Naive thymus-derived CD8-positive, alpha-beta T cell (primary cell): ENCODE results near the gene LCE6A. TPM values are rescaled to one million over a fixed set of nuclear protein-coding genes. Genes with fewer than 3 reads are reported as not detected.
A peak's percentile ranks its signal among the peaks of the same experiment; 100 is the strongest.

Experiments used
- ATAC-seq, 2 donors: fragments of 150-1000 bp; cut with Tn5 transposase in 1 of 2; sonication (Bioruptor Pico), chemical (Tn5 transposase) in 1 of 2; 1 replicate in 1 of 2; 2 replicates in 1 of 2; pipeline ENCODE4 v1.10.0; 2021; ENCODE audit warnings: mild to moderate bottlenecking in 2 of 2, moderate library complexity in 2 of 2
- POLR2A ChIA-PET: fragments of 350-600 bp; sonication (Branson Sonifier 250); formaldehyde crosslinking; loops from one replicate; lab custom pipeline; 2021; ENCODE audit warnings: antibody characterized with exemption; lab: Charles Lee
- DNase-seq, 10 donors: peaks; one replicate each; pipeline versions ENCODE4 v3.0.0 to v3.0.0-alpha.2; 2020 to 2022
- H3K27ac Mint-ChIP-seq, 10 donors: one replicate each; pipeline ENCODE4 v1.8.0; 2020 to 2022; ENCODE audit warnings: mild to moderate bottlenecking in 10 of 10, mixed read lengths in 10 of 10, moderate library complexity in 4 of 10, inconsistent platforms in 1 of 10
- H3K27me3 Mint-ChIP-seq, 5 donors: one replicate each; pipeline ENCODE4 v1.8.0; 2021 to 2022; ENCODE audit warnings: mixed read lengths in 5 of 5
- H3K36me3 Mint-ChIP-seq, 3 donors: one replicate each; pipeline ENCODE4 v1.8.0; 2020 to 2022; ENCODE audit warnings: mixed read lengths in 3 of 3, mild to moderate bottlenecking in 2 of 3, inconsistent platforms in 1 of 3
- H3K4me1 Mint-ChIP-seq, 4 donors: one replicate each; pipeline ENCODE4 v1.8.0; 2021 to 2022; ENCODE audit warnings: mixed read lengths in 4 of 4
- H3K4me3 Mint-ChIP-seq, 10 donors: one replicate each; pipeline ENCODE4 v1.8.0; 2020 to 2022; ENCODE audit warnings: mild to moderate bottlenecking in 10 of 10, mixed read lengths in 10 of 10, moderate library complexity in 6 of 10, inconsistent platforms in 1 of 10
- H3K9me3 Mint-ChIP-seq, 9 donors: one replicate each; pipeline ENCODE4 v1.8.0; 2020 to 2022; ENCODE audit warnings: mixed read lengths in 9 of 9, mild to moderate bottlenecking in 3 of 9, inconsistent platforms in 1 of 9, moderate library complexity in 1 of 9
- polyA plus RNA-seq, 3 donors: library from polyadenylated mRNA; unstranded; fragments of 300-500 nt; fragmentation: Illumina TruSeq; gene quantifications; one replicate each; pipeline ENCODE4 v1.2.3, GENCODE V29; 2021
- total RNA-seq, 8 experiments: library from RNA in 2 of 8; stranded (reverse) in 2 of 8; gene quantifications; one replicate each; pipeline ENCODE4 v1.2.3 and lab custom pipeline; 2021 to 2026

The LCE6A gene
- total and polyA plus RNA-seq, 5 experiments from 2014 or later: not detected

DNA sequence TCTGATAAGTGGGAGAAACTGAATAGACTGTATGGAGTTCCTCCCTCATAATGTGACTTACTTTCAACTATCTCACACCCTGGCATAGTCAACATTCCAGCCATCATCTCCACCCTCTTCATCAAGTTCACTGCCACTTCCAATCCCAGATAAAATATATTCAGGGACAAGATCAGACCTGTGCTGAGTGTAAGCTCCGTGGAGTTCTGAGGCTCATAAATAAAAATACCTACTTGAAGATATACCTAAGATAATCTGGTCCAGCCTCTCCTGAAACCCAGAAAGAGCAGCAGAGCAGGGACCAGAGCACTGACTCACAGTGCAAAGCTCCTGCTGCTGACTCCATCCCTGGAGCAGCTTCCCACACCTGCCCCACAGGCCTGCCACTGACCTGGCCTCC, 15.4 kb downstream of the LCE6A start:
- POLR2A ChIA-PET: no interaction called here
- no peaks in the 10 kb centered on the region for H3K36me3 Mint-ChIP-seq
- no peak for DNase-seq
- H3K27ac Mint-ChIP-seq: no peak overlapping the region
- no peaks in the 10 kb centered on the region for H3K9me3 Mint-ChIP-seq
- no peak overlapping the region for H3K4me3 Mint-ChIP-seq
- ATAC-seq: no peak
- H3K4me1 Mint-ChIP-seq: no peaks in the 10 kb centered on the region
- H3K27me3 Mint-ChIP-seq: peaks cover 11 to 22% (median 19%) of the 10 kb centered on the region in 5 donors

DNA sequence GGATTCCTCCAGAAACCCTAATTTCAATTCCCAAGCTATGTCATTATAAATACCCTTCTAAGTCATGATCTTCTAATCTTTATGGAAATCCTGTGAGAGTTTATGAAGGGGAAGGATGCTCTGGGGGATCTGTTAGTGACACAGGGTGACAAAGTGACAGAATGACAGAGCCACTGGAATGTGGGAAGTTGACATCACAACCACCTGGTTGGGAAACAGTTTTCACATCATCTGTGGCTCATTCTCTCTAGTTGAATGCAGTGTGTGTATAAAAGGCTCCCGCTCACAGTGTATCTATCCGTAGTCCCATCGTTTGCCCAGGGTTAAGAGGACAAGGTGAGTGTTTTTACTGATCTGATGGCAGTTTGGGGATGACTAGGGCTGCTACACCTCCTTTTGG, 17.0 kb downstream of the LCE6A start, which contains the start of gene LCE7A:
Gene LCE7A, plus strand, starts transcription at position 301 of the 400 bp plus-strand sequence. CDS start 702 bp downstream, outside the sequence.
- Mint-ChIP-seq H3K9me3 (no peaks in the 10 kb centered on the region), H3K36me3 (no peaks in the 10 kb centered on the region), H3K27me3 (peaks cover 11 to 22% (median 19%) of the 10 kb centered on the region in 5 donors), H3K4me3 (no peak within 1 kb of the TSS), H3K27ac (no peak within 1 kb of the TSS), H3K4me1 (no peaks in the 10 kb centered on the region)
- ATAC-seq: no peak
- POLR2A ChIA-PET: no interaction called here
- DNase-seq: no peak

DNA sequence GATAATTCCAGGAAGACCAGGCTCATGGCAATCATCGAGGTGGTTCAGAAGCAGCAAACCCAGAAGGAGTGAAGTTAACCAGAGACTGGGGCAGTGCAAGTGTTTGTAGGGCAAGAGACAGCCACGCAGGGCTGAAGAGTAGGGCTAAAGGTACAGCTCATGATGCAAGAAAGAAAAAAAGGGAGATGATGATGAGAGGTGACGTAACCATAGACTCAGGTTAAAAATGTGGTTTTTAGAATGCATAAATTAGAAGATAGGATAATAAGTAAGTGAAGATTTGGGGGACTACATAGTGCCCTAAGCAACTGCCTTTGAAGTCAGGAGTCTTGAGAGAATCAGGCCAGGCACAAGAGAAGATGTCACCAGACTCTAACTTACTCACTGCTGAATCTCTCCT, 17.5 kb downstream of the LCE6A start:
- Mint-ChIP-seq H3K4me1 (no peaks in the 10 kb centered on the region), H3K27me3 (peaks cover 11 to 22% (median 19%) of the 10 kb centered on the region in 5 donors), H3K36me3 (no peaks in the 10 kb centered on the region), H3K9me3 (no peaks in the 10 kb centered on the region), H3K27ac (no peak overlapping the region), H3K4me3 (no peak overlapping the region)
- ATAC-seq (no peak), DNase-seq (no peak)
- POLR2A ChIA-PET: no interaction called here

GRCh38 chr1:152861374-152861773, 18.7 kb downstream of the LCE6A start:
- DNase-seq: no peak
- no peak for ATAC-seq
- no peaks in the 10 kb centered on the region for H3K9me3 Mint-ChIP-seq
- H3K4me1 Mint-ChIP-seq: no peaks in the 10 kb centered on the region
- H3K27me3 Mint-ChIP-seq: peaks cover 8 to 20% (median 13%) of the 10 kb centered on the region in 5 donors
- H3K4me3 Mint-ChIP-seq: no peak overlapping the region
- H3K36me3 Mint-ChIP-seq: no peaks in the 10 kb centered on the region
- POLR2A ChIA-PET: no interaction called here
- H3K27ac Mint-ChIP-seq: no peak overlapping the region

DNA sequence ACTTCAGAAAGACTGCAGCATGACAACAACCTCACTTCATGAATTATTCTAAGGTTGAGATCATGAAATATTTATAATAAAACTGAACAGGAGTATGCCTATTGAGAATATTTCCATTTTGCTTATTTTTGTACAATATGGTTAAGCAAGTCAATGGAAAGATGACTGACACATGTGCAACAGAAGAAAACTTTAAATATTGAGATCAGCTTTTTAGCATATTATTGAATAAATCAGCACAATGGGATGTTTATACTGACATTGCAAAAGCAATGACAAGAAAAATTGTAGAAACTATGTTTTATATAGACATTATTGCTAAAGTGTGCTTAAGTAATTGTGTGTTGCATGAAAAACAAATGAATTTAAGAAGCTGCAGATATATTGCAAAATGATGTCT, 21.8 kb downstream of the LCE6A start:
- H3K27ac Mint-ChIP-seq: no peak overlapping the region
- H3K36me3 Mint-ChIP-seq: no peaks in the 10 kb centered on the region

GRCh38 chr1:152866321-152866720, 23.7 kb downstream of the LCE6A start:
- POLR2A ChIA-PET: no interaction called here
- Mint-ChIP-seq H3K4me3 (no peak overlapping the region), H3K36me3 (no peaks in the 10 kb centered on the region), H3K27ac (no peak overlapping the region), H3K9me3 (no peaks in the 10 kb centered on the region), H3K27me3 (peaks cover 0 to 8% (median 2%) of the 10 kb centered on the region in 5 donors), H3K4me1 (peaks cover 0 to 2% (median 0%) of the 10 kb centered on the region in 4 donors)
- DNase-seq (no peak), ATAC-seq (no peak)

More for the DNA sequence above, 21.8 kb downstream of the LCE6A start:
- DNase-seq (no peak), ATAC-seq (no peak)
- H3K4me1 Mint-ChIP-seq: no peaks in the 10 kb centered on the region
- H3K4me3 Mint-ChIP-seq: no peak overlapping the region
- POLR2A ChIA-PET: no interaction called here
- peaks cover 0 to 8% (median 5%) of the 10 kb centered on the region in 5 donors for H3K27me3 Mint-ChIP-seq
- H3K9me3 Mint-ChIP-seq: no peaks in the 10 kb centered on the region

GRCh38 chr1:152869808-152870419, 27.3 kb downstream of the LCE6A start:
- H3K27me3 Mint-ChIP-seq: peaks cover 0 to 10% (median 3%) of the 10 kb centered on the region in 5 donors
- H3K9me3 Mint-ChIP-seq: no peaks in the 10 kb centered on the region
- no peak overlapping the region for H3K27ac Mint-ChIP-seq
- POLR2A ChIA-PET: no interaction called here
- H3K36me3 Mint-ChIP-seq: no peaks in the 10 kb centered on the region
- DNase-seq (peak; percentile 4 to 70 (median 33)), ATAC-seq (peak; percentile 43 to 60)
- no peak overlapping the region for H3K4me3 Mint-ChIP-seq
- peaks cover 0 to 2% (median 0%) of the 10 kb centered on the region in 4 donors for H3K4me1 Mint-ChIP-seq

DNA sequence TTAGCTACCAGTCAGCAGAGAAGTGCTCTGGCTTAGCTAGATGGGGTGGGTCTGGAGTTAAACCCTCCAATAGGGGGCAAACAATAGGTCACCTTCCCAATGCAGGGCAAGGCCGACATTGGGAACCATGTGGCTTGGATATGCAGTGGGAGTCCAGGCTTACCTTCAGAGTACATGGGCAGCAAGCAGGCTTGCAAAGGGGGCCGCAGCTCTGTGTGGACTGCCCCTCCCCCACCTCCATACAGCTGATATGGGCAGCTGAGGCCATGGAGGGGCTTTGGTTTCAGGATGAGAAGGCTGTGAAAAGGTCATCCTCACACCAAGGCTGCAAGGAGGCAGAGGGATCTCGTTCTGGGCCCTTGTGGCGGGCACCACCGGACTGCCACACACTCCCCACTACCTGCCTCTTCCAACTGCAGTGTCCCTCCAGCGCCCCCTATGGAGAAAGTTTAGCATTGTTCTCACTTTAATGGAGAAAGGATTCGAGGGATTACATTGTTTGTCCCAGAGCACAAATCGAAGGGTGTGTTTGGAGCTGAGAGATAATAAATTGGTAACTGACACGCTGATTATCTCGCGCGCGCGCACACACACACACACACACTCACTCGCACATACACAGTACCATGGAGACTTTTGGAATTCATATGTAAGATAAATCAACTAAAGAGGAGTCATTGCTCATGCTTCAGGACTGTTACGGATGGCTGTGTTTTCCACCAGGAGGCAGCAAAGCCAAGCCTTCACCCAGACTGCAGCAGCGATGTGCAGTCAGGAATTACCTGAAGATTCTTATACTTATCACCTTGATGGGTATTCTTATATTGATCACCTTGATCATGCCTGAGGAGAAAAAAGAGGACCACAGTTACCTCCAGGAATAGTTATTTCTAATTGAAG, 28.4 kb downstream of the LCE6A start:
- no peak for DNase-seq
- Mint-ChIP-seq H3K36me3 (no peaks in the 10 kb centered on the region), H3K4me1 (peaks cover 0 to 2% (median 0%) of the 10 kb centered on the region in 4 donors), H3K4me3 (no peak overlapping the region), H3K27ac (no peak overlapping the region), H3K9me3 (no peaks in the 10 kb centered on the region), H3K27me3 (peaks cover 0 to 14% (median 7%) of the 10 kb centered on the region in 5 donors)
- no peak for ATAC-seq
- POLR2A ChIA-PET: no interaction called here

DNA sequence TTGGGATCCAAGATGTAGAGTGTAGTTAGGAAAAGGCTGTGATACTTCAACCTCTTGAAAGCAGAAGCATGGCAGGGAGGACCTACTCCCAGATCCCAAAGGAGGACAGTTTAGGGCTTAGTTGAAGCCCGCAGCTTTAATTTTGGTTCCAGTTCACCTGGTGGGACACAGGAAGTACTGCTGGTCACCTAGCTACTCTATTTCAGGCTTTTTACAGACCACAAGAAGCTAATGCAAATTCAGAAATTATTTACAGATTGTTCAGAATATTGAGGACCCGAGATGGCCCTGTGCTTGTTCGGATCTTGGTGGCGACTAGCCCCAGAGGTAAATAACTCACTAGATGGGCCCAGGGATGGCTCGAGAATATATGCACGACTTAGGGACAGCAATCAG, 29.1 kb downstream of the LCE6A start:
- H3K36me3 Mint-ChIP-seq: no peaks in the 10 kb centered on the region
- peaks cover 0 to 16% (median 7%) of the 10 kb centered on the region in 5 donors for H3K27me3 Mint-ChIP-seq
- POLR2A ChIA-PET: no interaction called here
- H3K9me3 Mint-ChIP-seq: no peaks in the 10 kb centered on the region
- ATAC-seq: no peak
- DNase-seq: no peak
- no peak overlapping the region for H3K4me3 Mint-ChIP-seq
- H3K4me1 Mint-ChIP-seq: peaks cover 0 to 2% (median 0%) of the 10 kb centered on the region in 4 donors
- no peak overlapping the region for H3K27ac Mint-ChIP-seq

DNA sequence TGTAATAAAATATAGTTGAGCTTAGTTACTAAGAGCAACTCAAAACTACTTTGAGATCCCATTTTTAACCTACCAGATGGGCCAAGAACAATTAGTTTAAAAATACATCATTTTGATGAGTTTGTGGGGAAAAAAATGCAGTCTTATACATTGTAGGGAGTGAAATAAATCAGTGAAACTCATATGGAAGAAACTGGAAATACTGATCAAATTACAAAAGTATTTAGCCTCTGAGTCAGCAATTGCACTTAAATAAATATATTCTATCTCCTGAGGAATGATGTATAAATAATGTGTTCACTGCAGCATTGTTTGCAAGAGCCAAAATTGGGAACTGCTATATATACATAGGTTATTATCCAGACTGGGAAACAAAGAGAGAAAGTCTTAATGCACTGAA, 30.8 kb downstream of the LCE6A start:
- H3K9me3 Mint-ChIP-seq: no peaks in the 10 kb centered on the region
- POLR2A ChIA-PET: no interaction called here
- H3K36me3 Mint-ChIP-seq: no peaks in the 10 kb centered on the region
- H3K4me1 Mint-ChIP-seq: peaks cover 0 to 2% (median 0%) of the 10 kb centered on the region in 4 donors
- H3K27ac Mint-ChIP-seq: no peak overlapping the region
- DNase-seq (no peak), ATAC-seq (no peak)
- H3K4me3 Mint-ChIP-seq: no peak overlapping the region
- peaks cover 7 to 30% (median 17%) of the 10 kb centered on the region in 5 donors for H3K27me3 Mint-ChIP-seq

DNA sequence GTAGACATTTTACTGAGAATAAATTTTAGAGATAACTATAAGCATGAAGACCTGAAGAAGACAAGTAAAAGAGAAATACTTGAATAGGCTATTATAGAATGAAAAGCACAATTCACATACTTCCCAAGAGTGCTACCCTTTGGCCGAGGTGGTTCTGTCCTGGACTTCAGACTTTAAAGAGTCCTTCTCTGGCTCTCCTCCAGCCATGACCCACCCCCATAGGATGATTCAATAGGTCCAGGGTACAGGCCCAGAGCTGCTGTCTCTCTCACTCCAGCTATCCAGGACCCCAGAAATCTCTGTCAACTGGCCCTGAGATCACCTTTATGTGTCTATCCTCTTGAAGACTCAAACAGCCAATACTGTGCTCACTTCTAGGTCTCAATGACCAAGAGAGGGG, 34.2 kb downstream of the LCE6A start:
- Mint-ChIP-seq H3K4me3 (no peak overlapping the region), H3K36me3 (no peaks in the 10 kb centered on the region), H3K27ac (no peak overlapping the region), H3K9me3 (peaks cover 0 to 2% (median 0%) of the 10 kb centered on the region in 9 donors), H3K4me1 (peaks cover 0 to 2% (median 0%) of the 10 kb centered on the region in 4 donors), H3K27me3 (peaks cover 7 to 36% (median 19%) of the 10 kb centered on the region in 5 donors)
- ATAC-seq (no peak), DNase-seq (no peak)
- POLR2A ChIA-PET: no interaction called here

DNA sequence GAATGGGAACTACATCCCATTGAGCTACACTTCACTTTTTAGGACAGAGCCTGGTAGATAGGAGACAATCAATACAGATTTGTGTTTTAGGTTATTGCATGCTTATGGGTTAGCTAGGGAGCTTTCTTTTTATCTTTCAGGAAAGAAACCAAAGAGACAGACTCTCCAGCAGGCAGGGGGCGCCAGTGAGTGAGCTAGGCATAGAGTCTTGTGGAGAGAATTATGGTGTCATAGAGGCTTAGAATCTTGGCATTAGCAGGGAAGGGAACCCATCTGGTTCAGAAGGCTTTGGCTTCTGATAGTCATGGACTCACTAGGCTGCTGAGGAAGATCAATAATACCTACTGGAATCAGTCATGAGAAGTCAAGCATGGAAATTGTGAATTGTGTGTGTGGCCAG, 35.4 kb downstream of the LCE6A start, which contains the start of gene SMCP:
Gene SMCP, plus strand, starts transcription at position 281 of the 400 bp plus-strand sequence. CDS start 6,101 bp downstream, outside the sequence.
- ATAC-seq: no peak
- DNase-seq: no peak
- H3K27me3 Mint-ChIP-seq: peaks cover 7 to 36% (median 19%) of the 10 kb centered on the region in 5 donors
- H3K27ac Mint-ChIP-seq: no peak within 1 kb of the TSS
- H3K4me3 Mint-ChIP-seq: peak within 1 kb of the TSS in 1 of 10 donors; percentile 46
- POLR2A ChIA-PET: no interaction called here
- peaks cover 0 to 2% (median 0%) of the 10 kb centered on the region in 4 donors for H3K4me1 Mint-ChIP-seq
- H3K9me3 Mint-ChIP-seq: peaks cover 0 to 2% (median 0%) of the 10 kb centered on the region in 9 donors
- H3K36me3 Mint-ChIP-seq: no peaks in the 10 kb centered on the region
